Fibroblast of skin of right biceps (primary cell): ENCODE measurements around the gene ATP2A3.

ENCODE experiments used
- DNase-seq: peaks from one replicate; pipeline ENCODE4 v3.0.0-alpha.2; 2013

Gene ATP2A3

GRCh38 chr17:3887804-3888203 lies 76.4 kb downstream of the ATP2A3 start:
- DNase-seq = no peak

GRCh38 chr17:3887394-3887793 lies 76.8 kb downstream of the ATP2A3 start:
- no peak for DNase-seq

- DNase-seq = no peak
Observed at GRCh38 chr17:3886776-3887175, 77.5 kb downstream of the ATP2A3 start.

GRCh38 chr17:3885970-3886369 lies 78.3 kb downstream of the ATP2A3 start:
- DNase-seq = peak; percentile 53

- DNase-seq = no peak
Observed at GRCh38 chr17:3885271-3885670, 79.0 kb downstream of the ATP2A3 start.

- no peak for DNase-seq
Observed at GRCh38 chr17:3884188-3884587, 80.0 kb downstream of the ATP2A3 start.

- DNase-seq = no peak
Observed at GRCh38 chr17:3882276-3882675, 82.0 kb downstream of the ATP2A3 start.

GRCh38 chr17:3880983-3881382 lies 83.3 kb downstream of the ATP2A3 start:
- no peak for DNase-seq

- no peak for DNase-seq
Observed at GRCh38 chr17:3879591-3880417, 84.4 kb downstream of the ATP2A3 start.

- peak; percentile 56 for DNase-seq
Observed at GRCh38 chr17:3879186-3879585, 85.1 kb downstream of the ATP2A3 start.

- DNase-seq = no peak
Observed at GRCh38 chr17:3877220-3877619, 87.0 kb downstream of the ATP2A3 start.

- DNase-seq = no peak
Observed at GRCh38 chr17:3875317-3875716, 88.9 kb downstream of the ATP2A3 start.
